ENCODE measurements around the gene CADPS2. TPM values are rescaled to one million over a fixed set of nuclear protein-coding genes. Genes with fewer than 3 reads are reported as not detected.
"Not testable (repeated sequence)": the region's sequence is repeated elsewhere in the genome, so short reads cannot be mapped to it uniquely, and the experiment has no call there.

CADPS2 gene
- total and polyA plus RNA-seq, 9 donors, result 4.4 to 11.3 (median 7.4) TPM

DNA sequence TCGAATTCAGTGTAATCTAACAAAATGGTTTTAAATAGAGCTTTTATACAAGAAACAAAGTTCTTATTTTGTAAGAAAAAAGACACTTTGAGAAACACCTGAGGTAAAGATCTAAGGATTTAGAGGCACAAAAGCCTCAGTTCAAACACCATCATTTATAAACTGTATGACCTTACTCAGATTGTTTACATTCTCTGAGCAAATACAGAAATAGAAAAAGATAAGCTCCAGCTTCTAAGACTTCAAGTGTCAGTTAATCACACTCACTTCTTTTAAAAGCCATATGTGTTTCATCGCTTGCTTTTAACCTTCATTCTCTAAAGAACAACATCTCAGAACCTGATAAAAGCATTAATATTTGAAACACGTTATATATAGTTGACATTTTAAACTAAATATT is 27.9 kb downstream of the CADPS2 start:
- Histone ChIP-seq H3K36me3 (ENCODE audit: control insufficient read depth, insufficient read depth, low read length) (no peaks in the 10 kb centered on the region), H3K4me1 (ENCODE audit: control insufficient read depth, insufficient read depth, low read length) (no peaks in the 10 kb centered on the region), H3K27ac (ENCODE audit: low read length) (no peak overlapping the region), H3K9me3 (replicated peaks; ENCODE audit: control insufficient read depth, low read depth, low read length) (no peaks in the 10 kb centered on the region), H3K4me3 (ENCODE audit: low read length) (no peak overlapping the region), H3K27me3 (ENCODE audit: control insufficient read depth, insufficient read depth, low read length) (no peaks in the 10 kb centered on the region)
- no CpG with 5 or more reads among the region's 3 CpGs for WGBS (ENCODE audit: insufficient coverage)
- no peak for DNase-seq

DNA sequence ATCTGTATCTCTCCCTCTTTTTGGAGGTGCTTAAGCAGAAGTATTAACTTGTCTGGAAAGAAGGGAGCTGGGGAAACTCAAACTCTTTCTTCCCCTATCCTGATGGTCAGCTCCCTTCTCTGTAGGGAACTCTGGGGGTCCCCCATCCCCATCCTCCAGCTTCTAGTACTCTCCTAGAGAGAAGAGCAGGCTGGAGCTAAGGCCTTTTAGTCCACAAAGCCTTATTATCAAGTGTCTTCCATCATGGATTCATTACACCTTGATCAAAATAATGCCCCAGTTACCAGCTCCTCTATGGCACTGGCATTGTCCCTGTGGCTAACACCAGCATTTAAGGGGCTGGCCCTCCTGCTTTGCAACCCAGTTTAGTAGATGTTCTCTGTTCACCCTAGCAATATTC is 35.7 kb downstream of the CADPS2 start:
- no peaks in the 10 kb centered on the region for H3K9me3 ChIP-seq (replicated peaks; ENCODE audit: control insufficient read depth, low read depth, low read length)
- H3K4me3 ChIP-seq (ENCODE audit: low read length), result no peak overlapping the region
- DNase-seq, result no peak
- no peaks in the 10 kb centered on the region for H3K4me1 ChIP-seq (ENCODE audit: control insufficient read depth, insufficient read depth, low read length)
- no peaks in the 10 kb centered on the region for H3K27me3 ChIP-seq (ENCODE audit: control insufficient read depth, insufficient read depth, low read length)
- H3K36me3 ChIP-seq (ENCODE audit: control insufficient read depth, insufficient read depth, low read length), result no peaks in the 10 kb centered on the region
- no peak overlapping the region for H3K27ac ChIP-seq (ENCODE audit: low read length)

GRCh38 chr7:122849957-122850328 is 36.3 kb downstream of the CADPS2 start:
- WGBS (ENCODE audit: insufficient coverage), result 80% methylated on average over 3 of the region's 3 CpGs
- H3K36me3 ChIP-seq (ENCODE audit: control insufficient read depth, insufficient read depth, low read length), result no peaks in the 10 kb centered on the region
- no peak for DNase-seq
- H3K9me3 ChIP-seq (replicated peaks; ENCODE audit: control insufficient read depth, low read depth, low read length), result no peaks in the 10 kb centered on the region
- H3K4me1 ChIP-seq (ENCODE audit: control insufficient read depth, insufficient read depth, low read length), result no peaks in the 10 kb centered on the region
- no peaks in the 10 kb centered on the region for H3K27me3 ChIP-seq (ENCODE audit: control insufficient read depth, insufficient read depth, low read length)
- no peak overlapping the region for H3K27ac ChIP-seq (ENCODE audit: low read length)
- H3K4me3 ChIP-seq (ENCODE audit: low read length), result no peak overlapping the region

- Histone ChIP-seq H3K27ac (ENCODE audit: low read length) (no peak overlapping the region), H3K4me1 (ENCODE audit: control insufficient read depth, insufficient read depth, low read length) (no peaks in the 10 kb centered on the region), H3K27me3 (ENCODE audit: control insufficient read depth, insufficient read depth, low read length) (no peaks in the 10 kb centered on the region), H3K36me3 (ENCODE audit: control insufficient read depth, insufficient read depth, low read length) (no peaks in the 10 kb centered on the region), H3K4me3 (ENCODE audit: low read length) (no peak overlapping the region), H3K9me3 (replicated peaks; ENCODE audit: control insufficient read depth, low read depth, low read length) (no peaks in the 10 kb centered on the region)
- no peak for DNase-seq
- no CpG with 5 or more reads among the region's 4 CpGs for WGBS (ENCODE audit: insufficient coverage)
Measured at GRCh38 chr7:122849322-122849956, 36.8 kb downstream of the CADPS2 start.

DNA sequence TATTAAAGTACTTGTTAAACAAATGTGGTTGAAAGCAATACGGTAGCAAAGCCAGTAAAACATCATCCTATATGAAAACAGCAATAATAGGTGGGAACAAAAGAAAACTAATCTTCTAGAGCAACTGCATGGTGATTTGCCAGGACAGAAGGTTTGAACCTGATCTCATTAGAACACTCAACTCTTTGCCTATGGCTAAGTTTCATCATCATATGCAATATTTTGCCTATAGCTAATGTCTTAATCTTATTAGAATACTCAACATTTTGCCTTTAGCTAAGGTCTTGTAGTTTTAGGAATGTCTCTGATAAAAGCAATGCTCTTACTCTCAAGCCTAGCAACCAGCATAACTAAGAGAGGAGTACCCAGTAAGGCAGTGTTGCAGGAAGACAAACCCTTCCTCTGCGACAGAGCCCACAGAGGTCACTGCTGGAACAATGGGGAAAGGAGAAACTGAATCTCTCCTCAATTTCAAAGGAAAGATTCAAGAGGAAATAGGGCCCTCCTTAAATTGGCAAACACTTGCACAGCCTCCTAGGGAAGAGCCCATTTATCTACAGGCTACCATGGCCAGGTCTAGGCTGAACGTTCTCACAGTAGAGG is 38.3 kb downstream of the CADPS2 start:
- DNase-seq, result no peak
- H3K27ac ChIP-seq (ENCODE audit: low read length), result no peak overlapping the region
- H3K4me1 ChIP-seq (ENCODE audit: control insufficient read depth, insufficient read depth, low read length), result no peaks in the 10 kb centered on the region
- H3K27me3 ChIP-seq (ENCODE audit: control insufficient read depth, insufficient read depth, low read length), result no peaks in the 10 kb centered on the region
- no peaks in the 10 kb centered on the region for H3K36me3 ChIP-seq (ENCODE audit: control insufficient read depth, insufficient read depth, low read length)
- H3K9me3 ChIP-seq (replicated peaks; ENCODE audit: control insufficient read depth, low read depth, low read length), result no peaks in the 10 kb centered on the region
- 67% methylated on average over 1 of the region's 3 CpGs for WGBS (ENCODE audit: insufficient coverage)
- no peak overlapping the region for H3K4me3 ChIP-seq (ENCODE audit: low read length)

- Histone ChIP-seq H3K36me3 (ENCODE audit: control insufficient read depth, insufficient read depth, low read length) (no peaks in the 10 kb centered on the region), H3K9me3 (replicated peaks; ENCODE audit: control insufficient read depth, low read depth, low read length) (no peaks in the 10 kb centered on the region), H3K27me3 (ENCODE audit: control insufficient read depth, insufficient read depth, low read length) (no peaks in the 10 kb centered on the region), H3K4me3 (ENCODE audit: low read length) (no peak overlapping the region), H3K4me1 (ENCODE audit: control insufficient read depth, insufficient read depth, low read length) (no peaks in the 10 kb centered on the region), H3K27ac (ENCODE audit: low read length) (no peak overlapping the region)
- DNase-seq, result no peak
- 90% methylated on average over 1 of the region's 2 CpGs for WGBS (ENCODE audit: insufficient coverage)
Measured at GRCh38 chr7:122846591-122846990, 39.7 kb downstream of the CADPS2 start.

DNA sequence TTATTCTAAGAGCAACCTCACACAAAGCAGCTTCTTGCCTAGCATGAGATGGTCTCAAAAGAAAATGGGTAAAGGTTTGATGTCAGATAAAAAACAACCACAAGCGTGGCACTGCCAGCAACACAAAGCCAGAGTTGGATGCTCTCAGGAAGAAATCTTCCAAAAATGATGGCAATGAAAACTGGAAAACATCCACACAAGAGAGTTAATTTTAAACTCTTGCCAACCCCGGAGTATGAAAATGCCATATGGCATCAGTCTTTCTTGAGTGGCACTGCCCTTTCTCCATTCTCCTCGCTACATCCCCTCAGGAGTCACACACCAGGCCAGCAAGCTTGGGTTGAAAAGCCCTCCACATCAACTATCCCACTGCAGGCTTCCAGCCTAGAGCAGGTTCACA is 41.0 kb downstream of the CADPS2 start:
- WGBS (ENCODE audit: insufficient coverage), result 80% methylated on average over 1 of the region's 3 CpGs
- Histone ChIP-seq H3K27ac (ENCODE audit: low read length) (no peak overlapping the region), H3K4me1 (ENCODE audit: control insufficient read depth, insufficient read depth, low read length) (no peaks in the 10 kb centered on the region), H3K4me3 (ENCODE audit: low read length) (no peak overlapping the region), H3K36me3 (ENCODE audit: control insufficient read depth, insufficient read depth, low read length) (no peaks in the 10 kb centered on the region), H3K9me3 (replicated peaks; ENCODE audit: control insufficient read depth, low read depth, low read length) (no peaks in the 10 kb centered on the region), H3K27me3 (ENCODE audit: control insufficient read depth, insufficient read depth, low read length) (no peaks in the 10 kb centered on the region)
- DNase-seq, result no peak

GRCh38 chr7:122844191-122844988 is 41.9 kb downstream of the CADPS2 start:
- no peak overlapping the region for H3K4me3 ChIP-seq (ENCODE audit: low read length)
- DNase-seq, result no peak
- no CpG with 5 or more reads among the region's 3 CpGs for WGBS (ENCODE audit: insufficient coverage)
- H3K27ac ChIP-seq (ENCODE audit: low read length), result no peak overlapping the region
- no peaks in the 10 kb centered on the region for H3K27me3 ChIP-seq (ENCODE audit: control insufficient read depth, insufficient read depth, low read length)
- no peaks in the 10 kb centered on the region for H3K9me3 ChIP-seq (replicated peaks; ENCODE audit: control insufficient read depth, low read depth, low read length)
- H3K36me3 ChIP-seq (ENCODE audit: control insufficient read depth, insufficient read depth, low read length), result no peaks in the 10 kb centered on the region
- H3K4me1 ChIP-seq (ENCODE audit: control insufficient read depth, insufficient read depth, low read length), result no peaks in the 10 kb centered on the region

- H3K27me3 ChIP-seq (ENCODE audit: control insufficient read depth, insufficient read depth, low read length), result no peaks in the 10 kb centered on the region
- no peaks in the 10 kb centered on the region for H3K9me3 ChIP-seq (replicated peaks; ENCODE audit: control insufficient read depth, low read depth, low read length)
- H3K4me3 ChIP-seq (ENCODE audit: low read length), result no peak overlapping the region
- no peaks in the 10 kb centered on the region for H3K4me1 ChIP-seq (ENCODE audit: control insufficient read depth, insufficient read depth, low read length)
- WGBS (ENCODE audit: insufficient coverage), result no CpG with 5 or more reads among the region's 1 CpG
- H3K27ac ChIP-seq (ENCODE audit: low read length), result no peak overlapping the region
- no peak for DNase-seq
- H3K36me3 ChIP-seq (ENCODE audit: control insufficient read depth, insufficient read depth, low read length), result no peaks in the 10 kb centered on the region
Measured at GRCh38 chr7:122842971-122843370, 43.3 kb downstream of the CADPS2 start.

DNA sequence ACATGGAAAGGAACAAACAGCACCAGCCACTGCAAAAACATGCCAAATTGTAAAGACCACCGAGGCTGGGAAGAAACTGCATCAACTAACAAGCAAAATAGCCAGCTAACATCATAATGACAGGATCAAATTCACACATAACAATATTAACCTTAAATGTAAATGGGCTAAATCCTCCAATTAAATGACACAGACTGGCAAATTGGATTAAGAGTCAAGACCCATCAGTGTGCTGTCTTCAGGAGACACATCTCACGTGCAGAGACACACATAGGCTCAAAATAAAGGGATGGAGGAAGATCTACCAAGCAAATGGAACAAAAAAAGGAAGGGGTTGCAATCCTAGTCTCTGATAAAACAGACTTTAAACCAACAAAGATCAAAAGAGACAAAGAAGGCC is 50.0 kb downstream of the CADPS2 start:
- H3K36me3 ChIP-seq (ENCODE audit: control insufficient read depth, insufficient read depth, low read length); H3K27ac ChIP-seq (ENCODE audit: low read length); H3K9me3 ChIP-seq (replicated peaks; ENCODE audit: control insufficient read depth, low read depth, low read length); H3K4me3 ChIP-seq (ENCODE audit: low read length); H3K4me1 ChIP-seq (ENCODE audit: control insufficient read depth, insufficient read depth, low read length); H3K27me3 ChIP-seq (ENCODE audit: control insufficient read depth, insufficient read depth, low read length); DNase-seq: not testable (repeated sequence)
- no CpG with 5 or more reads among the region's 2 CpGs for WGBS (ENCODE audit: insufficient coverage)
